Right lobe of liver (tissue), 6 donors: ENCODE results near the gene UGT8. TPM values are rescaled to one million over a fixed set of nuclear protein-coding genes. Genes with fewer than 3 reads are reported as not detected.
A peak's percentile ranks its signal among the peaks of the same experiment; 100 is the strongest.

Experiments
- ATAC-seq, 4 donors: fragments of 200-7000 bp; cut with Tn5 transposase; one replicate each; pipeline ENCODE4 v1.9.1; 2020; ENCODE audit warnings: mild to moderate bottlenecking in 4 of 4, moderate library complexity in 4 of 4
- DNase-seq, 3 donors: peaks; one replicate each; pipeline ENCODE4 v3.0.0-alpha.2; 2020
- H3K27ac ChIP-seq, 3 donors: fragments of 200-600 bp; one replicate each; pipeline ENCODE4 v1.8.0; 2022
- H3K27me3 ChIP-seq, 2 donors: fragments of 200-600 bp; one replicate each; pipeline ENCODE4 v1.8.0; 2022
- H3K36me3 ChIP-seq, 4 donors: fragments of 200-600 bp; sonication (generic) in 1 of 4; one replicate each; pipeline versions ENCODE4 v1.5.1 to v1.8.0; 2017 to 2022; ENCODE audit warnings: control low read depth in 1 of 4
- H3K4me1 ChIP-seq, 4 donors: fragments of 200-600 bp; sonication (generic) in 1 of 4; one replicate each; pipeline versions ENCODE4 v1.5.1 to v1.8.0; 2017 to 2022; ENCODE audit warnings: control low read depth in 1 of 4
- H3K4me3 ChIP-seq, 3 donors: fragments of 200-600 bp; one replicate each; pipeline ENCODE4 v1.8.0; 2022
- H3K9me3 ChIP-seq, 4 donors: fragments of 200-600 bp; sonication (generic) in 1 of 4; one replicate each; pipeline versions ENCODE4 v1.5.1 to v1.8.0; 2017 to 2022; ENCODE audit warnings: control low read depth in 1 of 4
- POLR2A ChIP-seq: fragments of 450-650 bp; IDR thresholded peaks from one replicate; pipeline ENCODE4 v1.6.1; 2017; ENCODE audit warnings: antibody characterized with exemption, mild to moderate bottlenecking
- WGBS: methylation state at CpG from one replicate; pipeline ENCODE4 v1.1.6; 2018; ENCODE audit warnings: low coverage, low lambda C conversion rate; ENCODE audit not compliant: insufficient coverage; ENCODE audit errors: missing lambda C conversion rate; 5-methylcytosine and 5-hydroxymethylcytosine counted together
- intact Hi-C, 2 donors: fragments of 100-400 bp; cut with DNase I; formaldehyde crosslinking; loops; one replicate each; pipeline versions ENCODE4 v1.11.2 to v1.14.1; 2022
- long read RNA-seq: library from polyadenylated mRNA; unstranded; transcript quantifications from one replicate; pipeline ENCODE4 v2.0.0, GENCODE V29; 2019
- total RNA-seq, 6 experiments: library from RNA; depleted of rRNA in 2 of 6; stranded (reverse); fragments of >200 nt in 2 of 6; fragmentation: NEBNext Ultra II Directional in 3 of 6; extraction: Animal tissue kit (Norgen Biotek cat#: 25700) in 3 of 6; gene quantifications; one replicate each; pipeline versions ENCODE4 v1.1.0 to v1.2.4, GENCODE V29; 2016 to 2023
- TF ChIP-seq, protein P1 (sequence below), 4 donors: fragments of 200-600 bp in 3 of 4; fragments of 450-650 bp in 1 of 4; IDR thresholded peaks; one replicate each; pipeline versions ENCODE4 v1.5.1 to v1.8.0; 2016 to 2022; ENCODE audit warnings: antibody characterized with exemption in 4 of 4, mild to moderate bottlenecking in 2 of 4
- donor health status: DM: no; HTN: yes; CAD: no.
- donor health status: DM: no; HTN: no; CAD: no.
- donor health status: DM: no; HTN: no; CAD: no.
- donor health status: DM: no; HTN: yes; CAD: no.
- donor health status: DM: no; HTN: yes; CAD: no.

The UGT8 gene, protein sequence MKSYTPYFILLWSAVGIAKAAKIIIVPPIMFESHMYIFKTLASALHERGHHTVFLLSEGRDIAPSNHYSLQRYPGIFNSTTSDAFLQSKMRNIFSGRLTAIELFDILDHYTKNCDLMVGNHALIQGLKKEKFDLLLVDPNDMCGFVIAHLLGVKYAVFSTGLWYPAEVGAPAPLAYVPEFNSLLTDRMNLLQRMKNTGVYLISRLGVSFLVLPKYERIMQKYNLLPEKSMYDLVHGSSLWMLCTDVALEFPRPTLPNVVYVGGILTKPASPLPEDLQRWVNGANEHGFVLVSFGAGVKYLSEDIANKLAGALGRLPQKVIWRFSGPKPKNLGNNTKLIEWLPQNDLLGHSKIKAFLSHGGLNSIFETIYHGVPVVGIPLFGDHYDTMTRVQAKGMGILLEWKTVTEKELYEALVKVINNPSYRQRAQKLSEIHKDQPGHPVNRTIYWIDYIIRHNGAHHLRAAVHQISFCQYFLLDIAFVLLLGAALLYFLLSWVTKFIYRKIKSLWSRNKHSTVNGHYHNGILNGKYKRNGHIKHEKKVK
- total RNA-seq: 1 to 10 TPM in 1 of 6 experiments, not detected in 5; 1.0 TPM
- long read RNA-seq: 0 reads

DNA sequence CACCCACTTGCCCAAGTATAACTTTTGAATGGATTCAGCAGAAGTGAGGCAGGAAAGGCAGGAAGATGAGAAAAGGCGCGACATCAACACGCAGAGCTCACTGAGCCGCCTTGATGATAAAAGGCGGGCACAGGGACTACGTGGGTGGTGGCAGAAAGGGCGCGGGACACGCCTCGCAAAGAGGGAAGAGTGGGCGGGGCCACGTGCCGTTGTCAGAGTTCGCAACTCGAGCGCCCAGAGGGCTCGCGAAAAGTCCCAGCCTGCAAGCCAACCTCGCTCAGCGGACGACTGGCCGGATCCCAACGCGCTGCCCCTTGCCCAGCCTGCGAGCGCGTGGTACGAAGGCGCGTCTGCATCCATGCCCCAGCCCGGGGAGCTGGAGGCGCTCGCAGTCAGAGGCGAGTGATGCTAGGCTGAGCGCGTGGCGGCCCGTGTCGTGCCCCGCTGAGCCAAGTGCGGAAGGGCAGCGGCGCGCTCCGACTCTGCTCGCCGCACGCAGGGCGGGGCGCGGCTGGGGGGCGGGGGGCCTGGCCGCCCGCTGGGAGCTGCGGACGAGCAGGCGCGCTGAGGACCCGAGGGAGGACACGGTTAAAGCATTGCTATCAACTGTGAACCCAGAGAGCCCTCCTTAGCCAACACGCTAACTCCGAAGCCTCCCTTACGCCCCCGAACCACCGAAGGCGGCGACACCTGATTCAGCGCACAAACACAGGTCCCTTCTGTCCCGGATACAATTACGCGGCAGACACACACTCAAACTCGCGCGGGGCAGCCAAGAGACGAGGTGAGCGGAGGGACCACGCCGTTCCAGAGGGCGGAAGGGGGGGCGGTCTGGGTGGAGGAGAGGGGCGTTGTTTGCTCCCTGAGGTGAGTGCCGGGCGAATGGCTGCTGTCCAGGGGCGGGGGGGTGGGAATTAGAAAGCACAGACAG lies at the start of gene UGT8:
UGT8 (plus strand) TSS at position 617 of the 931 bp plus-strand sequence. CDS start 24,074 bp downstream, outside the sequence.
- WGBS: 2% methylated on average over 35 of the region's 84 CpGs

DNA sequence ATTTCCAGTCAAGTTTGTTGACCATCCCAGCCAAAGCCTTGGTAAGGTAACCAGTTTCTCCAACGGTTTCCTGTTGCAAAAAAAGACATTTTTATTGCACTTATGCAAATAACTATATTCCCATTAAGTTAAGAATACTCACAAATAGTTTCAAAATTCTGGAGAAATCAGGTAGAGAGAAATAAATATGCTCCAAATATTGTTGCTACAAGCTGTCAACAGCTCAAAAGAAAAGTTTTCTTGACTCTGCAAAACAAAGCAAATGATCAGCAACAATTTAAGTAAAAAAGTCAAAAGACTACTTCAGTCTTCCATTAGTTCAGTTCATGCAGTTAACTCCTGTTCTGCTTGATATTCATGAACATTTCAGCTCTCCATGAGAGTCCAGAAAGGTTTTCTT lies 49.0 kb upstream of the UGT8 start:
- Histone ChIP-seq H3K9me3 (no peaks in the 10 kb centered on the region), H3K27ac (no peak overlapping the region), H3K36me3 (no peaks in the 10 kb centered on the region), H3K4me3 (no peak overlapping the region), H3K4me1 (no peaks in the 10 kb centered on the region), H3K27me3 (no peaks in the 10 kb centered on the region)
- WGBS: 10% methylated on average over 1 of the region's 1 CpG
- DNase-seq: no peak
- TF ChIP-seq, protein P1, sequence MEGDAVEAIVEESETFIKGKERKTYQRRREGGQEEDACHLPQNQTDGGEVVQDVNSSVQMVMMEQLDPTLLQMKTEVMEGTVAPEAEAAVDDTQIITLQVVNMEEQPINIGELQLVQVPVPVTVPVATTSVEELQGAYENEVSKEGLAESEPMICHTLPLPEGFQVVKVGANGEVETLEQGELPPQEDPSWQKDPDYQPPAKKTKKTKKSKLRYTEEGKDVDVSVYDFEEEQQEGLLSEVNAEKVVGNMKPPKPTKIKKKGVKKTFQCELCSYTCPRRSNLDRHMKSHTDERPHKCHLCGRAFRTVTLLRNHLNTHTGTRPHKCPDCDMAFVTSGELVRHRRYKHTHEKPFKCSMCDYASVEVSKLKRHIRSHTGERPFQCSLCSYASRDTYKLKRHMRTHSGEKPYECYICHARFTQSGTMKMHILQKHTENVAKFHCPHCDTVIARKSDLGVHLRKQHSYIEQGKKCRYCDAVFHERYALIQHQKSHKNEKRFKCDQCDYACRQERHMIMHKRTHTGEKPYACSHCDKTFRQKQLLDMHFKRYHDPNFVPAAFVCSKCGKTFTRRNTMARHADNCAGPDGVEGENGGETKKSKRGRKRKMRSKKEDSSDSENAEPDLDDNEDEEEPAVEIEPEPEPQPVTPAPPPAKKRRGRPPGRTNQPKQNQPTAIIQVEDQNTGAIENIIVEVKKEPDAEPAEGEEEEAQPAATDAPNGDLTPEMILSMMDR (IDR thresholded peaks at IDR 0.05): no peak
- no peak for TF ChIP-seq POLR2A
- intact Hi-C loops: no loop called here
- no peak for ATAC-seq

More for the DNA sequence above, at the start of gene UGT8:
- H3K9me3 ChIP-seq: no peaks in the 10 kb centered on the region
- intact Hi-C loops: no loop called here
- TF ChIP-seq, protein P1 (IDR thresholded peaks at IDR 0.05): no peak
- no peak for TF ChIP-seq POLR2A
- DNase-seq: peak in 2 of 3 donors; percentile 32 to 47
- no peaks in the 10 kb centered on the region for H3K36me3 ChIP-seq
- no peak within 1 kb of the TSS for H3K27ac ChIP-seq
- H3K4me3 ChIP-seq: peak within 1 kb of the TSS in 2 of 3 donors; percentile 2 to 36
- H3K4me1 ChIP-seq: peaks cover 0 to 10% (median 0%) of the 10 kb centered on the region in 4 donors
- peaks cover 5 to 7% of the 10 kb centered on the region in 2 donors for H3K27me3 ChIP-seq
- peak; percentile 50 to 60 (median 54) for ATAC-seq

DNA sequence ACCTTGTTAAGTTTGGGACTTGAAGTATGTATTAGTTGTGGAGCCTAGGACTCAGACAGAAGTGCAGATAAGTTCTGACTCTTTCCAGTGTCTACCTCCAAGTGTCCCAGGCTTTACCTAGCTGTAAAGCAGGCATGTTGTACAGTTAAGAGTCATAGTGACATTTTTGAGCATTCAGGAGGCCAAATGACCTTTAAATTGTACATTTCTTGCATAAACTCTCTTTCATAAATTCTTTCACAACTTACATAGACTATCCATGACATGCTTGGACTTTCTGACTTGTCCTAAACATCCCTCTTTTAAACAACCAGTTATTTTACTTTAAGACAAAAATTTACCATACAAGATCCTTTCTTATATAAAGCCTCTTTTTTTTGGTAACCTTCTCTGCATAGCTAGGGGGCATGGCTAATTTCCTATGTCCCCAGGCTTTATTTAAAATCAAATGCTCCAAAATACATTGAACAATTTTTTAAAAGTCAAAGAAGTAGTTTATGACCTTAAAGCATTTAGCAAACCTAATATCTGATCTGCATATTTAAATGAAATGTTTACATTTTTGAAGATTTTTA lies 40.1 kb upstream of the UGT8 start:
- ATAC-seq (no peak), DNase-seq (no peak)
- Histone ChIP-seq H3K27me3 (no peaks in the 10 kb centered on the region), H3K9me3 (no peaks in the 10 kb centered on the region), H3K4me1 (no peaks in the 10 kb centered on the region), H3K36me3 (no peaks in the 10 kb centered on the region), H3K4me3 (no peak overlapping the region), H3K27ac (no peak overlapping the region)
- intact Hi-C loops: no loop called here
- no peak for TF ChIP-seq POLR2A
- TF ChIP-seq, protein P1 (IDR thresholded peaks at IDR 0.05): no peak

DNA sequence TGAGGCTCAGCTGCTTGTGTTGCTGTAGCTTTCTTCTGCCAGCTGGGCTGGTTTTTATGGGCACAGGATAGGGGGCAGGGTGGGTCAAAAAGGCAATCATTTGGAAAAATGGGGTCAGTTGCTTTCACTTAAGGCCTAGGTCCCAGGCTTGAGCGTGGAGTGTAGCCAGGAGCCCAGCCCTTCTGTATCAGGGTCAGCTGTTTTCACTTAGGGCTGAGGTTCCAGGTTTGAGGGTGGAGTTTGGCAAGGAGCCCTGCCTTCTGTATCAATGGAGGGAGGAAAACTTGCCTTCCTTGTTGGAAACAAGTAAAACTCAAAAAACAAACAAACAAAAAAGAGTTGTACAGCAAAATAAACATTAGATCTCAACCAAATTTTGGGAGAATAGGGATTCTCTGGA lies 37.0 kb upstream of the UGT8 start:
- intact Hi-C loops: no loop called here
- Histone ChIP-seq H3K36me3 (no peaks in the 10 kb centered on the region), H3K27me3 (no peaks in the 10 kb centered on the region), H3K4me3 (no peak overlapping the region), H3K9me3 (no peaks in the 10 kb centered on the region), H3K27ac (no peak overlapping the region), H3K4me1 (no peaks in the 10 kb centered on the region)
- DNase-seq (no peak), ATAC-seq (no peak)
- no peak for TF ChIP-seq POLR2A
- TF ChIP-seq, protein P1 (IDR thresholded peaks at IDR 0.05): no peak
- 17% methylated on average over 1 of the region's 1 CpG for WGBS
